ENCODE data around the gene HNRNPUL2.

Gene HNRNPUL2

DNA sequence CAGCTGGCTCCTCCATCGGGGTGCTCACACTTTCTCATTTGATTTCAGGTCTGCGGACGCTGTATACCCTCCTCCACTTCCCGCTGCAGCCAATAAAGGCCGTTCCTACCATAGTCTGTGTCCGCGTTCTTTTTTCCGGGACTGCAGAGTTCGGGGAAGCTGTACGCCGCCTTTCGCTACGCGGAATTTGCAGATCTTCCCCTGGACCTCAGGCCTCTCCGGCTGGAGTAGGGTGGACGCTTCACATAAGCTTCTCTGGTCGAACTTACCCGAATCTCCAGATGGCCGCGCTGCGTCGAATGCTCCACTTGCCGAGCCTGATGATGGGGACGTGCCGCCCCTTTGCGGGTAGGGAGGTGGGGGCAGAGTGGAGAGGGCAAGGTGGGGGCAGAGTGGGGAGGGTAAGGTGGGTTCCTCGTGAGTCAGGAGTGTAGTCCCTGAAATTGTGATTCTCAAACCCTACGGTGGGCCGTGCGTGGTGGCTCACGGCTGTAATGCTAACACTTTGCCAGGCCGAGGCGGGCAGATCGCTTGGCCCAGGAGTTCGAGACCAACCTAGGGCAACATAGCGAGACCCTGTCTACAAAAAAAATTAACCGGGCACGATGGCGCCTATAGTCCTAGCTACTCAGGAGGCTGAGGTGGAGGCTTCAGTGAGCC is 61.5 kb downstream of the HNRNPUL2 start:
- DNase-seq, result peak; percentile 52

DNA sequence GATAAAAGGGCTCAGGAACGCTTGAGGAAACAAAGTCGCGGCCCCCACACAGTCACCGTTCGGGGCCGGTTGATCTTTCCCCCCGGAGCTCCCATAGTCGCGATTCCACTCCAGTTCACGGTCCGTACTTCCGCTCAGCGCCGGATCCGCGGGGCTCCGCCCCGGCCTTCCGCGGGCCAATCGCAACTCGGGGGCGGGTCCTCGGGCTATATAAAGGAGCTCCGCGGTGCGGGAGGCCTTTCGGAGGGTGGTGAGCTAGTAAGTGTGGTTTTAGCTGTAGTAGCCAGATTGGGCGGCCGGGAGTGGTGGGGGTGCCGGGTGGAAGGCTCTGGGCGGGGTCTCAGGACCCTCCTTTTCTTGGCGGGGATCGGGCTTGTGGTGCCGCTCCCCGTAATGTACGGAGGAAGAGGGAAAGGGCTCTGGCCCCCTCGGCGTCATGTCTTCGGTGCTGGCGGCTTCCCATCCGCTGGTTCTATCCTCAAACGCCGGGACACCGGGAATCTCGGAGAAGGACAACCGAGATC is 62.1 kb downstream of the HNRNPUL2 start, which contains the start of the genes C11orf98 and CSKMT:
C11orf98 (minus strand) TSS at position 136 of the 524 bp plus-strand sequence; CDS start at position 95, 41 bp downstream.
CSKMT (plus strand) TSS at position 238 of the 524 bp plus-strand sequence. CDS start 568 bp downstream, outside the sequence.
- DNase-seq, result peak; percentile 93

GRCh38 chr11:62664405-62665074 is 62.7 kb downstream of the HNRNPUL2 start:
- peak; percentile 37 for DNase-seq
